Activated CD8-positive, alpha-beta memory T cell treated with anti-CD3 and anti-CD28 coated beads for 4 hours (primary cell): ENCODE data around the gene UBE2QL1.

Experiments used
- DNase-seq, 2 donors: peaks; one replicate each; pipeline ENCODE4 v3.0.0-alpha.2; 2020; ENCODE audit warnings: low read depth in 2 of 2

Gene UBE2QL1

DNA sequence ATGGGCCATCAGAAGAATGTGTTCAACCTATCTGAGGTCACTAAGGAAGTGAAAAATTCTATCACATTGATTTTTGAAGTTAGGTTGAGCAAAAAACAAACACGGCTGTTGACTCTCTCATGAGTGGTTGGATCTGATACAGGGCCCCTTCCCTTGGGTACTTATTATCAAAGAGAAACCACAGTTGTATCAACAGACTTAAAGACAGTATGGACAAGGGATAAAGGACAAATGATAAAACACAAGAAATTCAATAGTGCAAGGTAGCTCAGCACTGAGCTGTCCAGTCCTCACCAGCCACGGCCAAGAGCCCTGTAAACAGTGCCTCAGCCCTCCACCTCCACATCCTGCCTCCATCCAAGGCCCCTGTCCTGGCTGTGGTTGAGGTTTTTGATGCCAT lies 86.9 kb downstream of the UBE2QL1 start:
- no peak for DNase-seq

DNA sequence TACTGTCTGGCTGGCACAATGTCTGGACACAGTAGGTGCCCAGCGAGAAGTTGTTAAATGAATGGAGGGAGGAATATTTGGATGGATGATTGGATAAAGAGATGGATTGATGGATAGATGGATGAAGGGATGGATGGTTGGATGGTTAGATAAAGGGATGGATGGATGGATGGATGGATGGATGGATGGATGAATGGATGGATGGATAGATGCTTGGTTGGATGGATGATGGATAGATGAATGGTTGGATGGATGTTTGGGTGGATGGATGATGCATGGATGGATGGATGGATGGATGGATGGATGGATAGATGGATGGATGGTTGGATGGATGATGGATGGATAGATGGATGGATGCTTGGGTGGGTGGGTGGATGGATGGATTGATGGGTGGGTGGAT lies 90.4 kb downstream of the UBE2QL1 start:
- no peak for DNase-seq

DNA sequence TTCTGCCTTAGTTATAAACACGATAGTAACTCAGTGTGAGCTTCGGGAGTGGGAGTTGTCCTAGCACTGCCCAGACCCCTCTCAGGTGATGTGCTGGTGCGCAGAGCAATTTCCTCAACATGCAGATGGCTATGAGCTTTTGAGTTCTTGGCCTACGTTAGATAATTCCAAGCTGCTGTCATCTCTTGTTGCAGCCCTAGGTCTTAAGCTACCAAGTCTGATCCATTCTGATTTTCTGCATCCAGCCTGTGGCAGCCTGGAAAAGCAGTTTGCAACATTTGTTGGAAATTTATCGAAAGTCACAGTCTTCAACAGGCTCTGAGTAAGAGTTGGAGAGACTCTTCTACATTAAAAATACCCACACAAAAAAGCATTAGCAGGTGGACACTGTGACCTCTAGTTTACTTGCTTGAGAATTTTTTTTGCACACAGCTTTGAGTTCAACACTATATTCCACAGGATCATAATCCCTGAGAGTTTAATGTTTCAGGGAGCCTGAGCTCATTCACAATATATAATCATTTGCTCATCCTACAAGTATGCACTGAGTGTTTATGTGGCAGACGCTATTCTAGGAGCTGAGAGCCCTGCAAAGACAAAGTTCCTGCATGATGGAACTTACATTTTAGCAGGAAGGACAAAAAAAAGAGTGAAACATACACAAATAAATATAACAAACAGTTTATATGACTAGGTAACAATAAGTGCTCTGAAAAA lies 91.6 kb downstream of the UBE2QL1 start:
- no peak for DNase-seq

DNA sequence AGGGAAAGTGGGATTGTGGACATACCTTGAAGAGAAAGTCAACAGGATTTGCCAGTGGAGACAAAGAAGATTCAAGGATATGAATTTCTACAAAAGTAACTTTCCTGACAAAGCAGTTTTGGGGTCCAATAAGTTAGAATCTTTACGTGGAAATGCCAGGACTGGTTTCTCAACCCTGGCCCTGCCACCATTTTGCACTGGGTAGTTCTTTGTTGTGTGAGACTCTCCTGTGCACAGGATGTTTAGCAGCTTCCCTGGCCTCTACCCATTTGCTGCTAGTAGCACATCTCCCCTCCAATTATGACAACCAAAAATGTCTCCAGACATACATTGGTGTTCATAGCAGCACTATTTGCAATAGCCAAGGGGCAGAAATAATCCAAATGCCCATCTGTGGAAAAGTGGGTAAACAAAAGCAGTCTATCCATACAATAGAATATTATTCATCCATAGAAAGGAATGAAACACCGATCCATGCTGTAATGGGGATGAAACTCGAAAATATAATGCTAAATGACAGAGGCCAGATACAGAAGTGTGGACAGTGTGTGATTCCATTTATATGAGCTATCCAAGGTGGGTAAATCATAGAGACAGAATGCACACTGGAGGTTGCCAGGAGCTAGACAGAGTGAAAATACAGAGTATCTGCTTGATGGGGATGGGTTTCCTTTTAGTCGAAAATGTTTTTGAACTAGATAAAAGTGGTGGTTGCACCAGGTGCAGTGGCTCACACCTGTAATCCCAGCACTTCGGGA lies 92.8 kb downstream of the UBE2QL1 start:
- no peak for DNase-seq

DNA sequence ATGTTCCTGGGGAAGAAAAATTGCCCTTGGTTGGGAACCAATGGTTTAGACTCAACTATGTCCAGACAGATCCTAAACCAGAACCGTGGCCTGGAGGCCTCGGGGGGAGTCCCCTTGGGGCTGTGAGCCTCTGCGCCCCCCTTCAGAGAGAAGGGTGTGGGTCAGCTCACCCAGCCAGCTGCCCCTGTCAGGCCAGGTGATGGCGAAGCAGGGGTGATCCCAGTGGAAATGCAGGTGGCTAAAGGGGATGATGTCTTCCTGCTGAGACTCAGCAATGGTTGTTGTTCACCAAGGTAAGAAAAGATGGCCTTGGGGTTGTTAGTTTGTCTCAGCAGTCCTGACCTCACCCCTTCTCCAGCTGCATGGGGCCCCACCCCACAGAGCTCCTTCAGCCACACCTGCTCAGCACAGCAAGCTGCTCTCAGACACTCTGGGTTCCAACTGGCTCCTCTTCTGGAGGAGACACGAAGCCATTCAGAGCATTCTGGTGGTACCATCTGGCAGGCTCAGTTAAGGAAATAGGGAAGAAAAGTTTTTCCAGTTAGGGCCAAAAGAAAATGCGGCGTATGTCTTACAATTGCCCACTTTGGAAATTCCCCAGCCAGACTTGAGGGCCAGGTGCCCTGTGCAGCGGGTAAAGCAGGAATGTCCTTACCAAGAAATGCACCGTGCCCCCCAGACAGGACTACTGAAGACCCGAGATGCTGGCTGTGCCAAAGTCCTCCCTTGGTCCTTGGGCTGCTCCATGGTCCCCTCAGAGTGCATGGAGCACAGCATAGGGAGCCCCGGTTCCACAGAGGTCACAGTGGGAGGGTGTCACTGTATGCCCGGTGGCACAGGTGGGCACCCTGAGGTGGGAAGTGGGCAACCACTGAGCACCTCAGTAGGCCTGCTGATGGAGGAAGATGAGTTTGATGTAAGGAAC lies 94.0 kb downstream of the UBE2QL1 start:
- DNase-seq, result no peak

DNA sequence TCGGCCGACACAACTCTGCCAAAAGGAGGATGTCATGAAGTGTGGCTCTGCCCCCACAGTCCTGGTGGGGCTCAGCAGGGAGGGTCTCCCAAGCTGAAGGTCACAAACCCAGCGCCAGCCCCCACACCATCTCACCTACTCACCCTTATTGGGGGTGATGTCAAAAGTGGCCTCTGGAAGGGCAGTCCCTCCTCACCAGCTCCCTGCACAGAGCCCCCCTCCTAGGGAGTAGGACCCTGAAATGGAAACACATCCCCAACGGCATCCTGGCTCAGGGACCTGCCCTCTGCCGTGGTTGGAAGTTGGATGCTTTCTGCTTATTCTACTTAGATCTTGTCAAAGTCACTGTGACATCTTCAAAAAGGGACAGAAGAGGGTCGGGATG lies 94.7 kb downstream of the UBE2QL1 start:
- DNase-seq, result no peak

DNA sequence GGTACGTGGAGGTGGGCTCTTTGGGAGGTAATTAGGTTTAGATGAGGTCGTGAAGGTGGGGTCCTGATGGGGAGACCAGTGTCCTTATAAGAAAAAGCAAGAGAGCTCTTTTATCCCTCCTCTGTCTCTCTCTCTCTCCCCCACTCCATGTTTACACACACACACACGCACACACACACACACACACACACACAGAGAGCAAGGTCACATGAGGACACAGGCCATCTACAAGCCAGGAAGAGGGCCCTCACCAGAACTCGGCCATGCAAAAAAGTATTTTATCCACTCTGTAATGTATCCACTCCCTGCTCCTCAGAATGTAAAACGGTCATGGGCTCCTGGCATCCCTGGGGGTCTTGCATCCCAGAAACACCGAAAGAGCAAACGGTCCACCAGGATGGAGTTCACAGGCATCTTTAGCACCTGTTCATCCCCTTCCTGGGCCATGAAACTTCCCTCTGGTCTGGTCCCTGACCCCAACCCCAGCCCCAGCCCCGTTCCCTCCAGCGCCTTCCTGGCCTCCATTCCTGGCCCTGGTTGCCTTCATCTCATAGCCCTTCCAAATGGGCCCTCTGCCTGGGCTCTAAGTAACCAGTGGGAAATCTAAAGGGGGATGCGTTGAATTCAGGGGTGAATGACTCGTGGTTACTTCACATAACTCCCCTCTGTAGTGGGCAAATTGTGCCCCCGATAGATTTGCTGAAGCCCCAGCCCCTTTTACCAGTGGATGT lies 95.3 kb downstream of the UBE2QL1 start:
- DNase-seq, result no peak
